ENCODE data around the gene SLC6A12.

SLC6A12 gene

DNA sequence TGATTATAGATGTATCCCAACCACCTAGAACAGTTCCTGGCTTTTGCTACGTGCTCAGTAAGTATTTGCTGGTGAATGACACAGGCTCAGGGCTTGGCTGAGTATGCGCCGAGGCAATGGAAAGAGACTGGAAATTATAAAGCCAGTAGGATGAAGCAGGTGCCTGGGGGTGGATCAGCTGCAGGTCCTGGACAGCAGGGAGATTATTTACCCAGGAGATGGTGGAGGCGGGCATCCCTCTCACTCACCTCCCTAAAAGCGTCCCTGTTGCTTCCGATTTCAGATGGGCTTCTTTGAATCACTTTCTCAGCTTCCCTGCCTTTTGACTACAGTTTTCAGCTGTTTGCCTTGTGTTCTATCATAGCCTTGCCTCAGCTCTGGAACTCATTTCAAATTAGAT lies 42.3 kb upstream of the SLC6A12 start:
- DNase-seq (ENCODE audit: extremely low read depth, low read depth), result no peak
- no peak overlapping the region for H3K4me3 ChIP-seq (replicated peaks; ENCODE audit: low read depth, low read length)
- TF ChIP-seq, protein P1, sequence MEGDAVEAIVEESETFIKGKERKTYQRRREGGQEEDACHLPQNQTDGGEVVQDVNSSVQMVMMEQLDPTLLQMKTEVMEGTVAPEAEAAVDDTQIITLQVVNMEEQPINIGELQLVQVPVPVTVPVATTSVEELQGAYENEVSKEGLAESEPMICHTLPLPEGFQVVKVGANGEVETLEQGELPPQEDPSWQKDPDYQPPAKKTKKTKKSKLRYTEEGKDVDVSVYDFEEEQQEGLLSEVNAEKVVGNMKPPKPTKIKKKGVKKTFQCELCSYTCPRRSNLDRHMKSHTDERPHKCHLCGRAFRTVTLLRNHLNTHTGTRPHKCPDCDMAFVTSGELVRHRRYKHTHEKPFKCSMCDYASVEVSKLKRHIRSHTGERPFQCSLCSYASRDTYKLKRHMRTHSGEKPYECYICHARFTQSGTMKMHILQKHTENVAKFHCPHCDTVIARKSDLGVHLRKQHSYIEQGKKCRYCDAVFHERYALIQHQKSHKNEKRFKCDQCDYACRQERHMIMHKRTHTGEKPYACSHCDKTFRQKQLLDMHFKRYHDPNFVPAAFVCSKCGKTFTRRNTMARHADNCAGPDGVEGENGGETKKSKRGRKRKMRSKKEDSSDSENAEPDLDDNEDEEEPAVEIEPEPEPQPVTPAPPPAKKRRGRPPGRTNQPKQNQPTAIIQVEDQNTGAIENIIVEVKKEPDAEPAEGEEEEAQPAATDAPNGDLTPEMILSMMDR (IDR thresholded peaks at IDR 0.05; ENCODE audit: low read depth, low read length, missing control alignments), result no peak

DNA sequence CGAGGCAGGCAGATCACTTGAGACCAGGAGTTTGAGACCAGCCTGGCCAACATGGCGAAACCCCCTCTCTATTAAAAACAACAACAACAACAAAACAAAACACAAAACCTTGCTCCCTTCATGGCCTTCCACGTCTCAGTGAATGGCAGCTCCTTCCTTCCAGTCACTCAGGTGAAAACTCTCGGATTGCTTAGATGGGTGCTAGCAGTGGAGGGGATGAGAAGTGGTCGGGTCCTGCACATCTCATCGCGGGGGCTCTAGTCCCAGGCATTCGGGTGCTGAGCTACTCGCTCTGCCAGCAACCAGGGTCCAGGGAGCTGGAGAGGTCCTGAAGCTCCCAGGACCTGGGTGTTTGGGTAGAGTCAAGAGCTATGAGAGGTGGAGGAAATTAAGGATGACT lies 41.0 kb upstream of the SLC6A12 start:
- no peak overlapping the region for H3K4me3 ChIP-seq (replicated peaks; ENCODE audit: low read depth, low read length)
- TF ChIP-seq, protein P1 (IDR thresholded peaks at IDR 0.05; ENCODE audit: low read depth, low read length, missing control alignments), result no peak
- no peak for DNase-seq (ENCODE audit: extremely low read depth, low read depth)

DNA sequence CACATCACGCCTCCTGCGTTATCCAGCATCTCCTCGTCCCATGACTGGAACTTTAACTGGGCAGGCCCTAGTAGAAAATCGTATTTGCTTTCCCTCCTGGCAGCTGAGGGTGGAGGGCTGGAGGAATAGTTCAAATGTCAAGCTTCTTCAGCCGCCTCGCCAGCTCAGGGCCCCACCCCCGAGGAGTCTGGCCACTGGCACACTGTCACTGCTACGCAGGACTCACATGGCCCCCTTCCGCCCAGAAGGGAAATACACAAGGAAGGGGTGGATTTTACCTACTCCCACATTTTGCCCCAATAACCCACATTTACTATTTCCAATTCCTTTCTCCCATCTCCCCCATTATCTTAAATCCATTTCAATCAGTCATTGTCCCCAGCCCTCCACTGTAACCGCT lies 40.1 kb upstream of the SLC6A12 start:
- no peak overlapping the region for H3K4me3 ChIP-seq (replicated peaks; ENCODE audit: low read depth, low read length)
- DNase-seq (ENCODE audit: extremely low read depth, low read depth), result no peak
- TF ChIP-seq, protein P1 (IDR thresholded peaks at IDR 0.05; ENCODE audit: low read depth, low read length, missing control alignments), result no peak

DNA sequence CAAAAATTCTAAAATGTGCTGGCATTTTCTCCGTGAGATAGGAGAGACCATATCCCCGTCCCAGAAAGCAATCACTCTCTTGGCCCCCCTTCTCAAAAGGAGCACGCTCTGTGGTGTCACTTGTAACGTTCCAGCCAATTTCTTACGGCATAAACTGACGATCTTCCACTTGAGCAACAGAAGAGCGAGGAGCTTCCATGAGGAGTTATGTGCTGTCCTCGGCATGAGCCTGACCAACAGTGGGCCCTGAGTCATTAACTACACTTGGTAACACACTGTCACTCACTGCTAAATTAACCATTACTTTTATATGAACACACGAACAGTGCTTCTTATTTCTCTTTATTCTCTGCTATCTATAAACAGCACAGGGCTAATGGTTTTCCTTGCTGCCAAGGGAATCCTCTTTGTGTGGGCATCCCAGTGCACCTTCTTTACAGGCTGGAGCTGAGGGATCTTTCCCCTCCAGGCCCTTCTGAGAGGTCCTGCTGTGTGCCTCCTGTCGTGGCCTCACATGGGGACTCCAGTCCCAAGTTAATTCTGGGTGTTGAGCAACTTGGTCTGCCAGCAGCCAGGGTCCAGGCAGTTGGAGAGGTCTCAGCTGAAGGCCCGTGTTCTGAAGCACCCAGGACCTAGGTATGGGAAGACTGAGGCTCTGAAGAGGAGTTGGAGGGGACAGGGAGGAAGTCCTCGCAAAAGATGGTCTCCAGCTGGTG lies 39.3 kb upstream of the SLC6A12 start:
- H3K4me3 ChIP-seq (replicated peaks; ENCODE audit: low read depth, low read length), result no peak overlapping the region
- TF ChIP-seq, protein P1 (IDR thresholded peaks at IDR 0.05; ENCODE audit: low read depth, low read length, missing control alignments), result no peak
- DNase-seq (ENCODE audit: extremely low read depth, low read depth), result no peak

DNA sequence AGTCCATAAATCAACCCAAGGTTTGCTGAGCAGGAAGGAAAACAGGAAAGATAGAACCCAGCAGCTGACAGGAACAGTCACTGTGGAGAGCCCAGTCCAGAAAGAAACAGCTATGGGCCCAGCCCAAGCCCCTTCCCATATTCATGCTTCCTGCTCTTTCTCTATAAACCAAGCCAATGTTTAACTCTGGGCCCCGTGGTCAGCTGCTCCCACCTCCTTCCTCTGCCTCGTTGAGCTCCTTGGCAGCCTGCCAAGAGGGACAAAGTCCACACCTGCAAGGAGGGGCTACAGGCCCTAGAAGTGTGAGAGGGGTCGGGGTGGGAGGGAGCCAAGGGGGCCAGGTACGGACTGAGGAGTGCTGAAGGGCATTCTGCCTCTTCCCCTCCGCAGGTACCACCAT lies 38.7 kb upstream of the SLC6A12 start:
- DNase-seq (ENCODE audit: extremely low read depth, low read depth), result no peak
- H3K4me3 ChIP-seq (replicated peaks; ENCODE audit: low read depth, low read length), result no peak overlapping the region
- TF ChIP-seq, protein P1 (IDR thresholded peaks at IDR 0.05; ENCODE audit: low read depth, low read length, missing control alignments), result no peak

DNA sequence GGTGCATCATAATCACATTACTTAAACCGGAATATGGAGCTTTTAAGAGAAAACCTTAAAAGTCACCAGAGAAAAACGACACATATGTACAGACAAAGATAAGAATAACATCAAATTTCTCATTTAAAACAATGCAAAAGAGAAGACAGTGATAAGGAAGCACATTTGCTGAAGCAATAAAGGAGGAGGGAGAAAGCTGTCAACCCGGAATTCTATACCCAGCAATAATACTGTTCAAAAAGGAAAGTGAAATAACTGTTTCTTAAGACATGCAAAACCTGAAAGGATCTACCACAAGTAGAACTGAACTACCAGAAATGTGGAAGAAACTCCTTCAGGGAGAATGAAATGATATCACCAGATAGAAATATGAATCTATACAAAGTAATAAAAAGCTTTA lies 33.3 kb upstream of the SLC6A12 start:
- H3K4me3 ChIP-seq (replicated peaks; ENCODE audit: low read depth, low read length), result no peak overlapping the region
- TF ChIP-seq, protein P1 (IDR thresholded peaks at IDR 0.05; ENCODE audit: low read depth, low read length, missing control alignments), result no peak
- DNase-seq (ENCODE audit: extremely low read depth, low read depth), result no peak

DNA sequence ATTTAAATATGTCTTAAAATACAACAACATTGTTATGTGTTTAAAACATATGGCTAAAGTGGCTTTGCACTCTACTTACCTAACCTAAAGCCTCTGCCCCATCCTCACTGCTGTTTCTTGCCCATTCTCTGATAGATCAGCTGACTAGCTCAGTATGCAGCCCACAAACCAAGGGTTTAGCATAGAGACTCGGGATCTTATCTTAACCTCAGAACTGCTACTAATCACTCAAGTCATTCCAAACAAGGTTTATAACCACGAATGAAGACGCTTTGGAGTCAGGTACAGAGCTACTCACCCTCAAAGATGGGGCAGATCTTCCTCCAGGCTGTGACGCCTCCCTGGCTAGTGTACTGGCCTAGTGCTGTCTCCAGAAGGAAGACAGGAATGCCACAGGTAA lies 29.4 kb upstream of the SLC6A12 start:
- no peak overlapping the region for H3K4me3 ChIP-seq (replicated peaks; ENCODE audit: low read depth, low read length)
- TF ChIP-seq, protein P1 (IDR thresholded peaks at IDR 0.05; ENCODE audit: low read depth, low read length, missing control alignments), result no peak
- DNase-seq (ENCODE audit: extremely low read depth, low read depth), result no peak
